HFF-Myc (cell line): Measurements from ENCODE around the gene CHODL.

Experiments
- DNase-seq: peaks from one replicate; pipeline ENCODE4 v3.0.0-alpha.2; 2011; ENCODE audit warnings: low read depth; ENCODE audit errors: extremely low read depth
- H3K4me3 ChIP-seq: replicated peaks from 2 replicates; pipeline ENCODE4 v1.5.1; 2011; ENCODE audit warnings: low read depth, mild to moderate bottlenecking, control low read depth, low read length
- CTCF ChIP-seq: IDR thresholded peaks from 2 replicates; pipeline ENCODE4 v1.5.1; 2012; ENCODE audit warnings: mild to moderate bottlenecking, low read depth, low read length, control low read depth; ENCODE audit errors: missing control alignments

CHODL gene

GRCh38 chr21:18244671-18245463 lies at the start of gene CHODL:
CHODL (plus strand) TSS chr21:18244833; CDS start chr21:18245224, 391 bp downstream.
- H3K4me3 ChIP-seq, result no peak within 1 kb of the TSS
- no peak for DNase-seq
- no peak for TF ChIP-seq CTCF

GRCh38 chr21:18204931-18205330 lies 39.7 kb upstream of the CHODL start:
- DNase-seq, result no peak
- no peak overlapping the region for H3K4me3 ChIP-seq
- no peak for TF ChIP-seq CTCF

GRCh38 chr21:18218331-18218730 lies 26.3 kb upstream of the CHODL start:
- no peak for DNase-seq
- no peak overlapping the region for H3K4me3 ChIP-seq
- TF ChIP-seq CTCF, result no peak

GRCh38 chr21:18220498-18220897 lies 24.1 kb upstream of the CHODL start:
- TF ChIP-seq CTCF, result no peak
- DNase-seq, result no peak
- H3K4me3 ChIP-seq, result no peak overlapping the region

GRCh38 chr21:18222346-18222745 lies 22.3 kb upstream of the CHODL start:
- no peak for TF ChIP-seq CTCF
- no peak overlapping the region for H3K4me3 ChIP-seq
- DNase-seq, result no peak

GRCh38 chr21:18228060-18228739 lies 16.4 kb upstream of the CHODL start:
- H3K4me3 ChIP-seq, result no peak overlapping the region
- TF ChIP-seq CTCF, result no peak
- DNase-seq, result no peak
